ENCODE data around the gene C16orf54. TPM values are rescaled to one million over a fixed set of nuclear protein-coding genes. Genes with fewer than 3 reads are reported as not detected.
"Not testable (repeated sequence)": the region's sequence is repeated elsewhere in the genome, so short reads cannot be mapped to it uniquely, and the experiment has no call there.

C16orf54 gene
- total RNA-seq, 1 donor, result not detected

GRCh38 chr16:29789775-29790182 lies 44.0 kb upstream of the C16orf54 start:
- peak overlapping the region; percentile 74 for H3K4me3 ChIP-seq (ENCODE audit: low read depth, low read length)
- no peak for TF ChIP-seq CTCF (IDR thresholded peaks at IDR 0.05; ENCODE audit: insufficient read depth, low read length)
- no peak for DNase-seq (ENCODE audit: low read depth)

- DNase-seq (ENCODE audit: low read depth), result not testable (repeated sequence)
These were observed 41.4 kb upstream of the C16orf54 start for GRCh38 chr16:29787155-29787554.

GRCh38 chr16:29784901-29785500 lies 39.2 kb upstream of the C16orf54 start:
- DNase-seq (ENCODE audit: low read depth), result peak; percentile 55
- peak overlapping the region; percentile 40 for H3K4me3 ChIP-seq (ENCODE audit: low read depth, low read length)
- peak; percentile 80 for TF ChIP-seq CTCF (IDR thresholded peaks at IDR 0.05; ENCODE audit: insufficient read depth, low read length)

More at GRCh38 chr16:29787155-29787554, 41.4 kb upstream of the C16orf54 start:
- H3K4me3 ChIP-seq (ENCODE audit: low read depth, low read length), result not testable (repeated sequence)

GRCh38 chr16:29784157-29784556 lies 38.4 kb upstream of the C16orf54 start:
- no peak for TF ChIP-seq CTCF (IDR thresholded peaks at IDR 0.05; ENCODE audit: insufficient read depth, low read length)
- no peak overlapping the region for H3K4me3 ChIP-seq (ENCODE audit: low read depth, low read length)
- no peak for DNase-seq (ENCODE audit: low read depth)

GRCh38 chr16:29783094-29783953 lies 37.5 kb upstream of the C16orf54 start:
- DNase-seq (ENCODE audit: low read depth); H3K4me3 ChIP-seq (ENCODE audit: low read depth, low read length): not testable (repeated sequence)

GRCh38 chr16:29779474-29779873 lies 33.7 kb upstream of the C16orf54 start:
- no peak for TF ChIP-seq CTCF (IDR thresholded peaks at IDR 0.05; ENCODE audit: insufficient read depth, low read length)
- DNase-seq (ENCODE audit: low read depth), result peak; percentile 27
- no peak overlapping the region for H3K4me3 ChIP-seq (ENCODE audit: low read depth, low read length)

- TF ChIP-seq CTCF (IDR thresholded peaks at IDR 0.05; ENCODE audit: insufficient read depth, low read length), result no peak
- no peak for DNase-seq (ENCODE audit: low read depth)
- H3K4me3 ChIP-seq (ENCODE audit: low read depth, low read length), result no peak within 1 kb of the TSS
These were observed 32.0 kb upstream of the C16orf54 start, which contains the start of gene ZG16 for GRCh38 chr16:29777576-29778350. Gene ZG16, plus strand, starts transcription at chr16:29778256. Its CDS starts 1,011 bp downstream, at chr16:29779267.

All from fibroblast of the aortic adventitia (primary cell).